GM18508 (cell line): ENCODE measurements around the gene RPS13.
"Not testable (repeated sequence)": the region's sequence is repeated elsewhere in the genome, so short reads cannot be mapped to it uniquely, and the experiment has no call there.

Experiments
- ATAC-seq: cut with Tn5 transposase; IDR thresholded peaks from one replicate; pipeline ENCODE4 v1.9.1; 2021; ENCODE audit warnings: moderate number of reproducible peaks; ENCODE audit not compliant: insufficient read depth, unreplicated experiment

Gene RPS13

DNA sequence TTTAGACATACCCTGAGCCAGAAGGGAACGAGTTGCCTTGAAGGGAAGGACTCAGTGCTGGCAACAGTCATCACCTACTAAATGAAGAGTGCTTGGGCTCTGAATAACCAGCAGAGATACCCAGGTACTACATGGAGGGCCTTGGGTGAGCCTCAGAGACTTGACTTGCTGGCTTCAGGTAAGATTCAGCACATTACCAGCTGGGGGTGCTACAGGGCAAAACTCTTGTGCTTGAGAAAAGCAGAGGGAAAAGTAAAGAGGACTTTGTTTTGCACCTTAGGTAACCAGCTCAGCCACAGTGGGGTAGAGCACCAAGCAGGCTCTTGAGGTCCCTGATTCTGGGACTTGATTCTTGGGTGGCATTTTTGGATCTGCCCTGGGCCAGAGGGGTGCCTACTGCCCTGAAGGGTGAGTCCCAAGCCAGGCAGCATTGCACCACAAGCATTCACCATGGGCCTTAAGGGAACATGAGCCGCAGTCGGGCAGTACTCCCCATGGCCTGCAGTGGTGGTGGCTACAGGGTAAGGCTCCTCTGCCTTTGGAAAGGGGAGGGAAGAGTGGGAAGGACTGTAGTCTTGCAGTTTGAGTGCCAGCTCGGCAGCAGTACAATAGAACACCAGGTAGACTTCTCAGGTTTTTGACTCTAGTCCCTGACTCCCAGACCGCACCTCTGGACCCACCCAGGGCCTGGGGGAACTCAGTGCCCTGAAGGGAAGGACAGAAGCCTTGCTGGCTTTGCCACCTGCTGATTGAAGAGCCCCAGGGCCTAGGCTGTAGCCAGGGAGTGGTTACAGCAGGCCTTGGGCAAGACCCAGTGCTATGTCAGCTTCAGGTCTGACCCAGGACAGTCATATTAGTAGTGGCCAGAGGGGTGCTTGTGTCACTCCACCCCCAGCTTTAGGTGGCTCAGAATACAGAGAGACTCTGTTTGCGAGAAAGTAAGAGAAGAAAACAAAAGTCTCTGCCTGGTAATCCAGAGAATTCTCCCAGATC lies 40.5 kb downstream of the RPS13 start:
- no peak for ATAC-seq

DNA sequence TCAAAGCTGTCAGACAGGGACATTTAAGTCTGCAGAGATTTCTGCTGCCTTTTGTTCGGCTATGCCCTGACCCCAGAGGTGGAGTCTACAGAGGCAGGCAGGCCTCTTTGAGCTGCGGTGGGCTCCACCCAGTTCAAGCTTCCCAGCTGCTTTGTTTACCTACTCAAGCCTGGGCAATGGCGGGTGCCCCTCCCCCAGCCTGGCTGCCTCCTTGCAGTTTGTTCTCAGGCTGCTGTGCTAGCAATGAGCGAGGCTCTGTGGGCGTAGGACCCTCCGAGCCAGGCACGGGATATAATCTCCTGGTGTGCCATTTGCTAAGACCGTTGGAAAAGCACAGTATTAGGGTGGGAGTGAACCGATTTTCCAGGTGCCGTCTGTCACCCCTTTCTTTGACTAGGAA lies 43.4 kb downstream of the RPS13 start:
- ATAC-seq: not testable (repeated sequence)

DNA sequence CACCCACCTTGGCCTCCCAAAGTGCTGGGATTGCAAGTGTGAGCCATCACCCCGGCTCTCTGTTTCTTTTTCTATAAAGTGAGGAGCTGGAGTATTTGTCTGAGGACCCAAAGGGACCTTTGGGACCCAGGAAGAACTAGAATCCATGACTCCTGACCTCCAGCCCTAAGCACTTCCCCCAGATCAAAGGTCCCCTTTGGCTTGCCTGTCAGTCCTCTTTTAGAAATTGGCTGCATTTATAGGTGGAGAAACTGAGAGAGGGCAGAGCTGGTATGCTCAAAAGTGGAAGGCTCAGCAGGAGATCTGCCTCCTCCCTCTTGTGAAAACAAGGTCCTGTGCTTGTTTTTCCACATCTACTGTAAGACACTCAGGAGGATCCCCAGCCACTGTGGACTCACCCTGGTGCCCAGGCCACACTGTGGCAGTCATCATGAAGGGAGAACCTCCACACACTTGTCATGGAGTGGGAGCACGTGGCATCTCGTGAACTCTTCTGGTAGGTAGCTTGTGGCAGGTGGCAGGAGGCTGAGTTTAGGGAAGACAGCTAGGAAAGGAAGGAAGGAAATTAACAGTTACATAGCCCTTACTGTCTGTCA lies 50.9 kb downstream of the RPS13 start:
- no peak for ATAC-seq

DNA sequence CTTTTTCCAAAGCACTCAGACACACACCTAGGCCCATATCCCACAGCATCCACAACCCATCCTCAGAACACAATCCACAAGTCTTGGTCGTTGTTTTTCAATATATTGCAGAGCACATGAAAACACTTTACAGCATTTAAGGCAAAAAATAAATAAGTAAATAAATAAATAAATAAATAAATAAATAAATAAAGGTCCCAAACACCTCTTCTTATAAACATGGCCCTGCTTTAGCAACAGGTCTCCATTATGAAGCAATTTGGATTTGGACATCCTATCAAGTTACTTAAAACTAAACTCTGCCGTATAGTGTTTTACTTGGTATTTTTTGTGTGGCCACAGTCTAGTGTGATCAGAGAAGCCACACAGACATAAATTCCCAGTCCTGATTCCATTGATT lies 52.5 kb downstream of the RPS13 start:
- no peak for ATAC-seq
